ENCODE data around the gene MCTP1. TPM values are rescaled to one million over a fixed set of nuclear protein-coding genes. Genes with fewer than 3 reads are reported as not detected.

The MCTP1 gene
- total and polyA plus RNA-seq, 2 experiments from 2014 or later: 1.3 to 5.7 TPM

GRCh38 chr5:95078868-95079267, 206.0 kb downstream of the MCTP1 start:
- WGBS (ENCODE audit: low lambda C conversion rate, missing lambda C conversion rate): 99% methylated on average over 2 of the region's 2 CpGs
- TF ChIP-seq EZH2phosphoT487 (IDR thresholded peaks at IDR 0.05; ENCODE audit: low read depth, severe bottlenecking, unreplicated experiment) (no peak), CTCF (IDR thresholded peaks at IDR 0.05; ENCODE audit: poor library complexity) (no peak), EZH2 (IDR thresholded peaks at IDR 0.05; ENCODE audit: borderline replicate concordance) (no peak)
- H3K36me3 ChIP-seq (replicated peaks; ENCODE audit: insufficient read depth, low read depth): no peaks in the 10 kb centered on the region
- no peak overlapping the region for H3K4me2 ChIP-seq
- no peaks in the 10 kb centered on the region for H3K9me2 ChIP-seq (replicated peaks; ENCODE audit: insufficient read depth)
- H3K27ac ChIP-seq: no peak overlapping the region
- H3K27me3 ChIP-seq: no peaks in the 10 kb centered on the region
- H3K4me3 ChIP-seq: no peak overlapping the region
- DNase-seq (ENCODE audit: low spot score): no peak
- no peak overlapping the region for H2AFZ ChIP-seq
- no peaks in the 10 kb centered on the region for H3K9me3 ChIP-seq (ENCODE audit: low read depth)
- H4K20me1 ChIP-seq (ENCODE audit: insufficient read depth, poor library complexity, severe bottlenecking): no peaks in the 10 kb centered on the region
- H3K4me1 ChIP-seq (ENCODE audit: insufficient read depth): no peaks in the 10 kb centered on the region
- H3K79me2 ChIP-seq: no peaks in the 10 kb centered on the region

GRCh38 chr5:95076395-95077185, 208.3 kb downstream of the MCTP1 start:
- TF ChIP-seq EZH2phosphoT487 (IDR thresholded peaks at IDR 0.05; ENCODE audit: low read depth, severe bottlenecking, unreplicated experiment): no peak
- no peak for TF ChIP-seq EZH2 (IDR thresholded peaks at IDR 0.05; ENCODE audit: borderline replicate concordance)
- no peak for TF ChIP-seq CTCF (IDR thresholded peaks at IDR 0.05; ENCODE audit: poor library complexity)
- WGBS (ENCODE audit: low lambda C conversion rate, missing lambda C conversion rate): 88% methylated on average over 8 of the region's 8 CpGs
- H3K36me3 ChIP-seq (replicated peaks; ENCODE audit: insufficient read depth, low read depth): no peaks in the 10 kb centered on the region

GRCh38 chr5:95075111-95075510, 209.8 kb downstream of the MCTP1 start:
- no peaks in the 10 kb centered on the region for H3K36me3 ChIP-seq (replicated peaks; ENCODE audit: insufficient read depth, low read depth)
- no peak overlapping the region for H2AFZ ChIP-seq
- no peaks in the 10 kb centered on the region for H3K27me3 ChIP-seq
- 100% methylated on average over 1 of the region's 1 CpG for WGBS (ENCODE audit: low lambda C conversion rate, missing lambda C conversion rate)
- no peak overlapping the region for H3K27ac ChIP-seq
- no peak overlapping the region for H3K4me2 ChIP-seq
- DNase-seq (ENCODE audit: low spot score): no peak
- H4K20me1 ChIP-seq (ENCODE audit: insufficient read depth, poor library complexity, severe bottlenecking): no peaks in the 10 kb centered on the region
- H3K79me2 ChIP-seq: no peaks in the 10 kb centered on the region
- no peak for TF ChIP-seq EZH2 (IDR thresholded peaks at IDR 0.05; ENCODE audit: borderline replicate concordance)
- TF ChIP-seq CTCF (IDR thresholded peaks at IDR 0.05; ENCODE audit: poor library complexity): no peak
- no peak for TF ChIP-seq EZH2phosphoT487 (IDR thresholded peaks at IDR 0.05; ENCODE audit: low read depth, severe bottlenecking, unreplicated experiment)
- no peaks in the 10 kb centered on the region for H3K4me1 ChIP-seq (ENCODE audit: insufficient read depth)
- H3K9me2 ChIP-seq (replicated peaks; ENCODE audit: insufficient read depth): no peaks in the 10 kb centered on the region
- H3K4me3 ChIP-seq: no peak overlapping the region
- no peaks in the 10 kb centered on the region for H3K9me3 ChIP-seq (ENCODE audit: low read depth)

More at GRCh38 chr5:95076395-95077185, 208.3 kb downstream of the MCTP1 start:
- no peaks in the 10 kb centered on the region for H3K9me2 ChIP-seq (replicated peaks; ENCODE audit: insufficient read depth)
- no peak for DNase-seq (ENCODE audit: low spot score)
- H2AFZ ChIP-seq: no peak overlapping the region
- no peaks in the 10 kb centered on the region for H3K4me1 ChIP-seq (ENCODE audit: insufficient read depth)
- H3K4me3 ChIP-seq: no peak overlapping the region
- H3K79me2 ChIP-seq: no peaks in the 10 kb centered on the region
- H3K27ac ChIP-seq: no peak overlapping the region
- no peaks in the 10 kb centered on the region for H4K20me1 ChIP-seq (ENCODE audit: insufficient read depth, poor library complexity, severe bottlenecking)
- H3K9me3 ChIP-seq (ENCODE audit: low read depth): no peaks in the 10 kb centered on the region
- H3K4me2 ChIP-seq: no peak overlapping the region
- no peaks in the 10 kb centered on the region for H3K27me3 ChIP-seq

Data from hepatocyte (in vitro differentiated cells).